Stimulated activated CD8-positive, alpha-beta memory T cell treated with anti-CD3 and anti-CD28 coated beads, Interleukin-12 subunit alpha, Interleukin-12 subunit beta, amount 100 ng/mL, for 24 hours (primary cell): ENCODE results near the gene GPR107.
"Not testable (repeated sequence)": the region's sequence is repeated elsewhere in the genome, so short reads cannot be mapped to it uniquely, and the experiment has no call there.

ENCODE experiments used
- DNase-seq: peaks from one replicate; pipeline ENCODE4 v3.0.0-alpha.2; 2020; ENCODE audit errors: extremely low read depth

GPR107 gene

GRCh38 chr9:130053504-130054324, at the start of gene GPR107:
GPR107 (plus strand) TSS chr9:130053906; CDS start chr9:130053933, 27 bp downstream.
- DNase-seq: peak; percentile 58

- no peak for DNase-seq
Measured at GRCh38 chr9:130003943-130004552, 49.7 kb upstream of the GPR107 start.

- not testable (repeated sequence) for DNase-seq
Measured at GRCh38 chr9:130006952-130007351, 46.8 kb upstream of the GPR107 start.

- no peak for DNase-seq
Measured at GRCh38 chr9:130008538-130008937, 45.2 kb upstream of the GPR107 start.

GRCh38 chr9:130009546-130009945, 44.2 kb upstream of the GPR107 start:
- DNase-seq: not testable (repeated sequence)

- DNase-seq: no peak
Measured at GRCh38 chr9:130010151-130010988, 43.3 kb upstream of the GPR107 start.

- DNase-seq: no peak
Measured at GRCh38 chr9:130013326-130013725, 40.4 kb upstream of the GPR107 start.

- DNase-seq: no peak
Measured at GRCh38 chr9:130015353-130016019, 38.2 kb upstream of the GPR107 start.

- no peak for DNase-seq
Measured at GRCh38 chr9:130017076-130017475, 36.6 kb upstream of the GPR107 start.

GRCh38 chr9:130017510-130017909, 36.2 kb upstream of the GPR107 start:
- DNase-seq: not testable (repeated sequence)

- no peak for DNase-seq
Measured at GRCh38 chr9:130018265-130018664, 35.4 kb upstream of the GPR107 start.

GRCh38 chr9:130020618-130021017, 33.1 kb upstream of the GPR107 start:
- no peak for DNase-seq

- DNase-seq: no peak
Measured at GRCh38 chr9:130021123-130021522, 32.6 kb upstream of the GPR107 start.

GRCh38 chr9:130021842-130022241, 31.9 kb upstream of the GPR107 start:
- DNase-seq: not testable (repeated sequence)

GRCh38 chr9:130022566-130023143, 31.1 kb upstream of the GPR107 start:
- DNase-seq: no peak

GRCh38 chr9:130023144-130023787, 30.4 kb upstream of the GPR107 start:
- no peak for DNase-seq

- DNase-seq: no peak
Measured at GRCh38 chr9:130023994-130024596, 29.6 kb upstream of the GPR107 start.

GRCh38 chr9:130024597-130024994, 29.1 kb upstream of the GPR107 start:
- no peak for DNase-seq

GRCh38 chr9:130026583-130027340, 26.9 kb upstream of the GPR107 start:
- no peak for DNase-seq
